HG03175 (cell line): ENCODE measurements around the gene PACSIN1.

Experiments used
- ATAC-seq: cut with Tn5 transposase; IDR thresholded peaks from one replicate; pipeline ENCODE4 v1.9.1; 2021; ENCODE audit warnings: mild to moderate bottlenecking, moderate library complexity; ENCODE audit not compliant: unreplicated experiment

Gene PACSIN1

DNA sequence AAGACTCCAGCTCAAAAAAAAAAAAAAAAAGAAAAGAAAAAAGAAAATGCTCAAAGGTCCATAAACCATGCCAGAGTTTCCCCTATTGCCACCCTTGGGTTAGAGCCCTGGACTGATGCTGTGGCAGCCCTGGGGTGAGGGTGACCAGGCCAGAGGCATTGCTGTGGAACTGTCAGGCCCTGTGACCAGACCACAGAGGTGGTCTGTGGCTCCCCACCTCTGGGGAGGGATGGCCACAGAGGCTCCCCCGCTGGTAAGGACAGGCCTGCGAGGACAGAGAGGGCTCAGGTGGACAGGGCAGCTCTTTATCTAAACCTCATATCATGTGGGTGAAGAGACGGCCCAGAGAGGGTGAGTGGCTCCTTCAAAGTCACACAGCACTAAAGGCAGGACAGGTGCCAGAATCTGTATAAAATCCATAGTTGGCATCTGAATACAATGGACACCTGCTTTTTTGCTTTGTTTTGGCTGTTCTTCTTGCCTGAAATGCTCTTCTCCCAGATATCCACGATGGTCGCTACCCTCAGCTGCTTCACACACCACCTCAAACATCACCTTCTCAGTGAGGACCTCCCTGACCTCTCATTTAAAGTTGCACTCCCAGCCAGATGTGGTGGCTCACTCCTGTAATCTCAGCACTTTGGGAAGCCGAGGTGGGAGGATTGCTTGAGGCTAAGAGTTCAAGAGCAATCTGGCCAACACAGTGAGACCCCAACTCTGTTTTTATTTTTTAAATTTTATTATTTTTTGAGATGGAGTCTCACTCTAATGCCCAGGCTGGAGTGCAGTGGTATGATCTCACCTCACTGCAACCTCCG lies 112.8 kb downstream of the PACSIN1 start:
- ATAC-seq: no peak

DNA sequence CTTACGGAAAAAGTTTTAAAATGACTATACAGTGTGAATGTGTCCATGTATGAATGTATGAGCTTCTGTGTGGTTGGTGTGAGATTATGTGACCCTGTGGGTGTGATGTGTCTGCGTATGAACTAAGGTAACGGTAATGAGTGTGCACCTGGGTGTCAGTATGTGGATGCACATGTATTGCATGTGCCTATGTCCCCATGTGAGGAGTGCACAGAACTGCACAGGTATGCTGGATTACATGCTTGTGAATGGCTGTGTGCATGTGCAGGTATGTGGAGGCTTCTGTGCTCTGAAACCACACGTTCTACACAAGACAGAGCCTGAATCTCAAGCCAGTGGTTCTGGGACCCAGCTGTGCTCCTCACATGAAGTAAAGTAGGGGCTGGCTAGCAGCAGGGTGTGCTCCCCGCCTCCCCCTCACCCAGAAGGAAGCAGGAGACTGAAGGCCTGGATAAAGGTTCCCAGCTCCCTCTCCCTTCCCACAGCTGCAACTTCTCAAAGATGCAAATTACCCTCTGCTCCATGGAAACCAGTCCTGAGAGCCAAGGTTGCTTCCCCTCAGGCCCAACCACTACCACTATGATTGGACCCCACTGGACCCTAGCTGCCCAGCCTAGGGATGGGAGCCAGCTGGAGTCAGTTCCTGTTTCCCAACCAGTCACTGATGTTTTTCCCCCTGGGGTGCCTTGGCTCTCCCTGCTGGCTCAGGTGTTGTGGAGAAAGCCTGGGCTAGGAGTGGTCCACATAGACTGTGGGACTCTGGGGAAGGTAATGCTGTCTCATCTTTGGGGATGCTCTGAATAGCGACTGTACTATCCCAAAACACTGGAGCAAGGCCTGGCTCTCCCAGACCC lies 115.1 kb downstream of the PACSIN1 start:
- ATAC-seq: no peak

DNA sequence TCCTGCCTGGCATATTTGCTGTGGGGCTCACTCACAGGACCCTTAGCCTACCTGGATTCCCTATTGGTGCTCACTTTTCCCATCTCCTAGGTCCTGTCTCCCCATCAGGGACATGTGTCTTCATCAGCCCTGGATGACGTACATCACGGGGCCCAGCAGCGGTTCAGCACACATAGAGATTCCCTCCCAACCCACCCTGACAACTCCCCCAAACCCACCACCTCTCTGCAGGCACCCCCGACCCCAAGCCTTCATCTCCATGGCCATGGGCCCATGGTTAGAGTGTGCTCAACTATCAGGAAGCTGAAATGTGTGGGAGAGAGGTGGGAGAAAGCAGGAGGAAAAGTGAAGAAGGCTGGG lies 115.7 kb downstream of the PACSIN1 start:
- ATAC-seq: no peak

DNA sequence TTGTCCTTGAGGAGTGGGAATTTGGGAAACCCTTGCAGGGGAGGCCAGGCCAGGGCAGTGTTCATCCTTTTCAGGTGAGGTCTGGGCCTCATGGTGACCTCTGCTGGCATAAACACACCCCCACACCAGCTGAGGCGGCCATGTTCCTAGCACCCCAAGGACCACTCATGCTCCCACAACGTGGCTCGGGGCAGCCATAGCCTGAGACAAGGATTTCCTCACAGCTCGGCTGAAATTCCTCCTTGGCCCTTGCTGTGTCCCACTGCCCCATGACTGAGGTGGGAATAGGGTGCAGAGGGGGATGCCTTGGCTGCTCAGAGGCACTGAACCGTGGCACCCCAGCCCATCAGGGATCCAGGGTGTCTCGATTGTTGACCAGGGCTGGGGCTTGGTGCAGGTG lies 117.6 kb downstream of the PACSIN1 start:
- ATAC-seq: no peak

DNA sequence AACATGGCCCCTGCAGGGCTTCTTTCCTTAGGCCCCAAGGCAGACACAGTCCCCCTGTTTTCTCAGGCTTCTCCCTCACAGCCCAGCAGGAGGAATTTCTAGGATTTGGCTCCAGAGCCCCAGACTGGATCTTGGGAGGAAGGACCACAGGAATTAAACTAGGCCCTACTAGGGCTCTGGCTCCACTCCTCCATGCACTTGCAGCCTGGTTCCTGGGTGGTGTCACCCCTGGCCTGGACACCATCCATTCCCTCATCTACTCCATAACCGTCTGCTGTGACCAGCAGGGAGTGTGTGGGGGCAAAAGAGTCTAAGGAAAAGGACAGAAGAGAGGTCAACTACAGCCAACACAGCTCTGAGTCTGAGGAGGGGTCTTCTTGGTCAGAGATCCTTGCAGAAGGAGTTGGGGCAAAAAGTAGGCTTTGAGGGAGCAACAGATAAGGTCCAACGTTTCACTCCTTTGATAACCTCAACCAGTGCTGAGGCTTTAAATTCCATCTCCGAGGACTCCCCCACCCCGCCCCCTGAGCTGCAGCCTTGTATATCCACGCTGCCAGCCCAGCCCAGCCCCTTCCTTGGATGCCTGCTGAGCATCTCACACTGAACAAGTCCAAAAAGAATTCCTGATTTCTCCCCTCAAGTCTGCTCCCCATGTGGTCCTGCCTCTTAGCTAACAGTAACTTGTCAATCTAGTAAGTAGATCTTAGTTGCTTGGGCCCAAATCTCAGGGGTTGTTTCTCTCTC lies 118.2 kb downstream of the PACSIN1 start:
- no peak for ATAC-seq

DNA sequence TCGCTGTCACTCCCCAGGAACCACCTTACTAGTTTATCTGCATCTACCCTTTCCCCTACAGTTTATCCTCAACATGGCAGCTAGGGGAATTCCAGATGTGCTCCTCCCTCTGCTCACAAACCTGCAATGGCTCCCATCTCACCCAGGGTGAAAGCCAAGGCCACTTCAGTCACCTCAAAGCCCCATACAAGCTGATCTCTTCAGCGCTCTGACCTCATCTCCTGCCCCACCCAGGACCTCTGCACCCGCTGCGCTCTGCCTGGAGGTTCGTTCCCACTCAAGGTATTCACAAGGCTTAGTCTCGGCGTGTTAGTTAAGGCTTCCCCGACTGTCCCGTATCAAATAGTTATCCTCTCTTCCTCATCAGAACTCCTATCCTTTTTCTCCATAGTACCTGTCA lies 118.8 kb downstream of the PACSIN1 start:
- ATAC-seq: no peak
